Subcutaneous abdominal adipose tissue (tissue), 5 donors: ENCODE results near the gene KCNK10.

Experiments
- H3K27ac ChIP-seq: one replicate; pipeline ENCODE4 v1.7.0; 2013; ENCODE audit warnings: low read depth, mild to moderate bottlenecking, inconsistent platforms, low read length, moderate library complexity
- H3K27me3 ChIP-seq, 5 donors: one replicate each; pipeline ENCODE4 v1.7.0; 2013; ENCODE audit warnings: low read length in 5 of 5, inconsistent platforms in 1 of 5; ENCODE audit not compliant: control insufficient read depth in 5 of 5, insufficient read depth in 4 of 5
- H3K36me3 ChIP-seq, 5 donors: one replicate each; pipeline ENCODE4 v1.7.0; 2013; ENCODE audit warnings: low read length in 5 of 5; ENCODE audit not compliant: control insufficient read depth in 5 of 5, insufficient read depth in 5 of 5
- H3K4me1 ChIP-seq, 5 donors: one replicate each; pipeline ENCODE4 v1.7.0; 2013; ENCODE audit warnings: low read length in 5 of 5, mild to moderate bottlenecking in 3 of 5, moderate library complexity in 1 of 5; ENCODE audit not compliant: control insufficient read depth in 5 of 5, insufficient read depth in 5 of 5
- H3K4me3 ChIP-seq, 5 donors: one replicate each; pipeline ENCODE4 v1.7.0; 2013; ENCODE audit warnings: low read length in 5 of 5, low read depth in 1 of 5
- H3K9ac ChIP-seq, 5 donors: one replicate each; pipeline ENCODE4 v1.7.0; 2013; ENCODE audit warnings: low read length in 5 of 5, mild to moderate bottlenecking in 4 of 5, moderate library complexity in 3 of 5
- H3K9me3 ChIP-seq, 5 donors: one replicate each; pipeline ENCODE4 v1.7.0; 2013; ENCODE audit warnings: low read length in 5 of 5; ENCODE audit not compliant: control insufficient read depth in 5 of 5
- donor health status: healthy.
- donor health status: healthy.
- donor health status: healthy.
- donor health status: healthy.
- donor health status: healthy.

Gene KCNK10

DNA sequence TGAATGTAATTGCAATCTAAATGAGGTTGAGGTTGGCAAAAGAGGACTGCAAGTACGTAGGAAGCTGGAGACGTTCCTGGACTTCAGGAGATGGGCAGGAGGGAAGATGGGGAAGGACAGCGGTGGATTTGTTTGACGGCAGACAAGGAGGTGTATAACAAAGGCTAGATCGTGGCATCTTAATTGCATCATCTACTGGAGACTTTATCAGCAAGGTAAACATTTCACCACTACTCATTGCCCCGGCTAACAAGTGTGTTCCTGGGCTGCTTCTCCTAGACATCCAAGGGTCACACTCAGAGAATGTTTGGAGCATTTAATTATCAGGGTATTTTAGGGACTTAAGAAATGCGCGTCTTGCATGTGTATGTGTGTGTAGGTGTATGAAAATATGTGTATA lies 128.5 kb downstream of the KCNK10 start:
- H3K27me3 ChIP-seq: peaks cover 5 to 23% (median 9%) of the 10 kb centered on the region in 5 donors
- no peak overlapping the region for H3K9ac ChIP-seq
- H3K4me3 ChIP-seq: no peak overlapping the region
- no peaks in the 10 kb centered on the region for H3K9me3 ChIP-seq
- H3K4me1 ChIP-seq: peaks cover 0 to 4% (median 3%) of the 10 kb centered on the region in 5 donors
- H3K36me3 ChIP-seq: no peaks in the 10 kb centered on the region
- H3K27ac ChIP-seq: no peak overlapping the region

DNA sequence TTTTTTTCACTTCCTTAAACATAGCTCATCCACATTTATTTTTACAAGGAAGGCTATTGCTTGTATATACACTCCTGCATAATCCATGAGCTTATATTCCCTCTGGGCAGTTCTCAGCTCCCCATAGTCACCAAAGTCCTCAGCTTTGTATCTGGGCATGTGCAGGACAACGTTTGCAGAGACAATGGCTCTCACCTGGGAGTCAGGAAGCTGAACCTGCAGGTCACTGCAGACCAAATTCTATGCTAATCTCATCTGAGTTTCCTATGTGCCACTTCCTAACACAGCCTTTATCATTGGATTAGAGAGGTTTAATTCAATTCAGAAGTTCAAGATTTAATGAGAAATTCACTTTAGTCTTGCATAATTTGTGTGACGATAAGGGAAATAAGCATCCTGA lies 131.5 kb downstream of the KCNK10 start:
- Histone ChIP-seq H3K27me3 (peaks cover 5 to 23% (median 11%) of the 10 kb centered on the region in 5 donors), H3K4me1 (peaks cover 0 to 11% (median 5%) of the 10 kb centered on the region in 5 donors), H3K9me3 (no peaks in the 10 kb centered on the region), H3K9ac (no peak overlapping the region), H3K4me3 (no peak overlapping the region), H3K27ac (no peak overlapping the region), H3K36me3 (no peaks in the 10 kb centered on the region)

DNA sequence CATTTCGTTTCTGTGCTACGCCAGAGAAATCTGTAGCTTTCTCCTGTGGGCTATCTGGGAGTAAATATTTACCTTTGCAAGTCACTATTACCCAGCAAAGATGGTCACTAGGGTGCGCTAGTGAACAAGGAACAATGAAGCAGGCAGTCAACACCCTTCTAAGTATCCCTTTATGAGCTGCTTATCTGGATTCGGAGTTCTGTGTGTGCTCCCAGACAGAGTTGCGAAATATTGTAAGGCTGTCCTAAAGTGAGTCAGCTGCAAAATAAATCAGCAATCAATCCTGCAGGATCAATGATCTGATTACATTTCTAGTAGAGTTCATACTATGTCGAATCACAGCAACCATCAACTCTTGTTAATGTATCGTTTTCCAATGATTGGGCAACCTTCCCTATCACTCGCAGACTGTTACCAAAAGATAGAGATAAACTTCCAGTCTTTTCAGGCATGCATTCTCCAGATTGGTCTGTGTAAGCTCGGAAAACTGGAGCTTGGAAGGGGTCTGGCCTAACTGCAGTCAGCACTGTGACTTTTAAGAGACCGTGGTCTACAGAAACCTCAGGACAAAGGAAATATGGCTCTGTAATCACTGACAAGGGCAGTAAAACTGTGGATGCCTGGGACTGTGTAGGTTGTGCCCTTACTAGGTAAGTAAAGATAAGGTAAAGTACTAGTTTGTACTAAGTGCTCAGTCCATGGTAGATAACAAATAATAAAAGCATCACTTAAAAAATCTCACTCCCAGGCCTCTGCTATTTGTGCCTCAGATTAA lies 133.5 kb downstream of the KCNK10 start:
- H3K27me3 ChIP-seq: peaks cover 4 to 14% (median 5%) of the 10 kb centered on the region in 5 donors
- no peak overlapping the region for H3K9ac ChIP-seq
- H3K9me3 ChIP-seq: no peaks in the 10 kb centered on the region
- no peak overlapping the region for H3K27ac ChIP-seq
- H3K4me1 ChIP-seq: peaks cover 0 to 11% (median 5%) of the 10 kb centered on the region in 5 donors
- no peaks in the 10 kb centered on the region for H3K36me3 ChIP-seq
- H3K4me3 ChIP-seq: peak overlapping the region in 3 of 5 donors; percentile 21 to 40 (median 36)

GRCh38 chr14:88188745-88189416 lies 134.2 kb downstream of the KCNK10 start:
- no peak overlapping the region for H3K9ac ChIP-seq
- peaks cover 3 to 10% (median 5%) of the 10 kb centered on the region in 5 donors for H3K27me3 ChIP-seq
- H3K36me3 ChIP-seq: no peaks in the 10 kb centered on the region
- peaks cover 0 to 11% (median 5%) of the 10 kb centered on the region in 5 donors for H3K4me1 ChIP-seq
- H3K27ac ChIP-seq: no peak overlapping the region
- peak overlapping the region in 3 of 5 donors; percentile 21 to 40 (median 36) for H3K4me3 ChIP-seq
- H3K9me3 ChIP-seq: no peaks in the 10 kb centered on the region

GRCh38 chr14:88185843-88186242 lies 137.2 kb downstream of the KCNK10 start:
- Histone ChIP-seq H3K4me1 (peaks cover 0 to 11% (median 5%) of the 10 kb centered on the region in 5 donors), H3K9me3 (no peaks in the 10 kb centered on the region), H3K36me3 (no peaks in the 10 kb centered on the region), H3K4me3 (no peak overlapping the region), H3K27ac (no peak overlapping the region), H3K9ac (no peak overlapping the region), H3K27me3 (peaks cover 0 to 3% (median 0%) of the 10 kb centered on the region in 5 donors)

- Histone ChIP-seq H3K9me3 (no peaks in the 10 kb centered on the region), H3K9ac (no peak overlapping the region), H3K27ac (no peak overlapping the region), H3K4me3 (no peak overlapping the region), H3K4me1 (peaks cover 0 to 11% (median 5%) of the 10 kb centered on the region in 5 donors), H3K36me3 (no peaks in the 10 kb centered on the region), H3K27me3 (peaks cover 0 to 3% (median 0%) of the 10 kb centered on the region in 5 donors)
Observed at GRCh38 chr14:88184956-88185355, 138.1 kb downstream of the KCNK10 start.

DNA sequence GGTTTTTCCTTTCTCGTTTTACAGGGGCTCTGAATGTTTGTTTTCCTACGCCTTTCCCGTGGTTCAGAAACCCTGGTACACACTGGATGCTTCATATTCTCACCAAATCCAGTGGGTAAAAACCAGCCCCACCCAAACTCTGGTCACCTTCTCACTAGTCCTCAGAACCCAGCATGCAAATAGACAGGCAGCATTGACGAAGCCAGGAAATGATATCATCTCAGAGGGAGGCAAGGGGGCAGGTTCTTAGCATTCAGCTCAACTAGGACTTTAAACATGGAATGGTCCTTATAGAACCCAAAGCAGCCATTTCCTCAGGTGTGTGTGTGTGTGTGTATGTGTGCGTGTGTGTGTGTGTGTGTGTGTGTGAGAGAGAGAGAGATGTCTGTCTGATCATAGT lies 142.0 kb downstream of the KCNK10 start:
- no peaks in the 10 kb centered on the region for H3K27me3 ChIP-seq
- no peak overlapping the region for H3K4me3 ChIP-seq
- H3K27ac ChIP-seq: no peak overlapping the region
- no peaks in the 10 kb centered on the region for H3K4me1 ChIP-seq
- H3K9me3 ChIP-seq: no peaks in the 10 kb centered on the region
- no peaks in the 10 kb centered on the region for H3K36me3 ChIP-seq
- no peak overlapping the region for H3K9ac ChIP-seq

GRCh38 chr14:88179716-88180115 lies 143.4 kb downstream of the KCNK10 start:
- Histone ChIP-seq H3K9ac (no peak overlapping the region), H3K27me3 (no peaks in the 10 kb centered on the region), H3K4me1 (no peaks in the 10 kb centered on the region), H3K27ac (no peak overlapping the region), H3K4me3 (no peak overlapping the region), H3K9me3 (no peaks in the 10 kb centered on the region), H3K36me3 (no peaks in the 10 kb centered on the region)

GRCh38 chr14:88170333-88170732 lies 152.7 kb downstream of the KCNK10 start:
- Histone ChIP-seq H3K9ac (no peak overlapping the region), H3K4me3 (no peak overlapping the region), H3K9me3 (no peaks in the 10 kb centered on the region), H3K27me3 (peaks cover 0 to 2% (median 0%) of the 10 kb centered on the region in 5 donors), H3K4me1 (no peaks in the 10 kb centered on the region), H3K36me3 (no peaks in the 10 kb centered on the region), H3K27ac (no peak overlapping the region)

DNA sequence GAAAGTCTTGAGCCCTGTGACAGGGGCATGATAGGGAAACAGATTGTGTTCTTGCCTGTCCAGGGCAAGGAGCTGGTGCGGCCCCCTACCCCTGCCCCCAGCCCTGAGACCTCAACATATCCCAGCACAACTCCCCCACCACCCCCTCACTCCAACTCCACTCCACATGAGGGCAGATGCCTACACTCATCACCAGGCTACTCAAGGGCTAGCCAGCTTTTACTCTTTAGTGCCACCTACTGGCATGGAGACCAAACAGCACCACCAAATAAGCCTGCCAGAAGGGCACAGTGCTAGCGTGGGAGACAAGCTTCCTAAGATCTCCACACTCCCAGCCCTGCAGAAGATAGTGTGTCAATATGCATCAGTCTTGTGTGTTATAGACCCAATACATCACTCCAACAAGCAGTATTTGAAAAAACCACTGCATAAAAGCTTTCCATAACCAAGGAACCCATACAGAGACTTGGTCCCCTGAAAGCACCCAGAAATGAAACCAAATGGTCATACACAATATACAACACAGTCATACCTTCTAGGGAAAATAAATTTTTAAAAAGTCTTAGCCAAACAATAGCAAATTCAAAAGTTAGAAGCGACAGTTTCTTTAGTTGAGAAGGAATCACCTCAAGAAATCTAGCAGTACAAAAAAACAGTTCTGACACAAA lies 154.4 kb downstream of the KCNK10 start:
- Histone ChIP-seq H3K9ac (no peak overlapping the region), H3K9me3 (no peaks in the 10 kb centered on the region), H3K4me3 (no peak overlapping the region), H3K4me1 (no peaks in the 10 kb centered on the region), H3K27me3 (peaks cover 0 to 2% (median 0%) of the 10 kb centered on the region in 5 donors), H3K27ac (no peak overlapping the region), H3K36me3 (no peaks in the 10 kb centered on the region)
